Measurements from ENCODE around the gene MUCL3.
A peak's percentile ranks its signal among the peaks of the same experiment; 100 is the strongest.
"Not testable (repeated sequence)": the region's sequence is repeated elsewhere in the genome, so short reads cannot be mapped to it uniquely, and the experiment has no call there.

The MUCL3 gene

GRCh38 chr6:30910473-30910872 lies 30.3 kb upstream of the MUCL3 start:
- H3K79me2 ChIP-seq (ENCODE audit: control insufficient read depth, insufficient read depth, low read length, unreplicated experiment) = peaks cover 13% of the 10 kb centered on the region
- not testable (repeated sequence) for H3K36me3 ChIP-seq (ENCODE audit: insufficient read depth, low read length); H3K27ac ChIP-seq (ENCODE audit: low read depth, low read length); H3K4me3 ChIP-seq (ENCODE audit: low read depth, low read length); H2AFZ ChIP-seq (ENCODE audit: low read length, unreplicated experiment); H3K27me3 ChIP-seq (ENCODE audit: insufficient read depth, low read length)
- peaks cover 26% of the 10 kb centered on the region for H3K4me1 ChIP-seq (ENCODE audit: control insufficient read depth, insufficient read depth, low read length, unreplicated experiment)

GRCh38 chr6:30912746-30913520 lies 27.8 kb upstream of the MUCL3 start:
- Histone ChIP-seq H3K27ac (ENCODE audit: low read depth, low read length) (no peak overlapping the region), H3K36me3 (ENCODE audit: insufficient read depth, low read length) (no peaks in the 10 kb centered on the region; the same call in 1 of the 2 replicates), H3K4me1 (ENCODE audit: control insufficient read depth, insufficient read depth, low read length, unreplicated experiment) (peaks cover 30% of the 10 kb centered on the region), H3K27me3 (ENCODE audit: insufficient read depth, low read length) (no peaks in the 10 kb centered on the region), H2AFZ (ENCODE audit: low read length, unreplicated experiment) (no peak overlapping the region), H3K4me3 (ENCODE audit: low read depth, low read length) (no peak overlapping the region), H3K79me2 (ENCODE audit: control insufficient read depth, insufficient read depth, low read length, unreplicated experiment) (peaks cover 13% of the 10 kb centered on the region)

- Histone ChIP-seq H3K27ac (ENCODE audit: low read depth, low read length) (no peak overlapping the region), H3K27me3 (ENCODE audit: insufficient read depth, low read length) (no peaks in the 10 kb centered on the region), H3K36me3 (ENCODE audit: insufficient read depth, low read length) (no peaks in the 10 kb centered on the region; the same call in 1 of the 2 replicates), H3K79me2 (ENCODE audit: control insufficient read depth, insufficient read depth, low read length, unreplicated experiment) (peaks cover 10% of the 10 kb centered on the region), H2AFZ (ENCODE audit: low read length, unreplicated experiment) (peak overlapping the region; percentile 16), H3K4me1 (ENCODE audit: control insufficient read depth, insufficient read depth, low read length, unreplicated experiment) (peaks cover 29% of the 10 kb centered on the region), H3K4me3 (ENCODE audit: low read depth, low read length) (peak overlapping the region; percentile 71)
Observed at GRCh38 chr6:30913721-30914075, 27.1 kb upstream of the MUCL3 start.

GRCh38 chr6:30914076-30914853 lies 26.5 kb upstream of the MUCL3 start, which contains the start of gene VARS2:
Gene VARS2 (plus strand): TSS chr6:30914238. CDS start chr6:30914837, 599 bp downstream.
- H3K36me3 ChIP-seq (ENCODE audit: insufficient read depth, low read length) = no peaks in the 10 kb centered on the region; the same call in 1 of the 2 replicates
- peak within 1 kb of the TSS; percentile 95 for H2AFZ ChIP-seq (ENCODE audit: low read length, unreplicated experiment)
- peak within 1 kb of the TSS; percentile 71 for H3K4me3 ChIP-seq (ENCODE audit: low read depth, low read length)
- peaks cover 23% of the 10 kb centered on the region for H3K4me1 ChIP-seq (ENCODE audit: control insufficient read depth, insufficient read depth, low read length, unreplicated experiment)
- H3K27me3 ChIP-seq (ENCODE audit: insufficient read depth, low read length) = no peaks in the 10 kb centered on the region
- peak within 1 kb of the TSS; percentile 52 for H3K27ac ChIP-seq (ENCODE audit: low read depth, low read length)
- peaks cover 5% of the 10 kb centered on the region for H3K79me2 ChIP-seq (ENCODE audit: control insufficient read depth, insufficient read depth, low read length, unreplicated experiment)

- Histone ChIP-seq H3K36me3 (ENCODE audit: insufficient read depth, low read length) (no peaks in the 10 kb centered on the region; the same call in 1 of the 2 replicates), H3K4me3 (ENCODE audit: low read depth, low read length) (peak overlapping the region; percentile 71), H3K79me2 (ENCODE audit: control insufficient read depth, insufficient read depth, low read length, unreplicated experiment) (no peaks in the 10 kb centered on the region), H3K27me3 (ENCODE audit: insufficient read depth, low read length) (no peaks in the 10 kb centered on the region), H2AFZ (ENCODE audit: low read length, unreplicated experiment) (peak overlapping the region; percentile 95), H3K27ac (ENCODE audit: low read depth, low read length) (peak overlapping the region; percentile 52), H3K4me1 (ENCODE audit: control insufficient read depth, insufficient read depth, low read length, unreplicated experiment) (peaks cover 20% of the 10 kb centered on the region)
Observed at GRCh38 chr6:30914854-30915590, 25.8 kb upstream of the MUCL3 start.

GRCh38 chr6:30915591-30915946 lies 25.2 kb upstream of the MUCL3 start:
- Histone ChIP-seq H2AFZ (ENCODE audit: low read length, unreplicated experiment) (no peak overlapping the region), H3K4me3 (ENCODE audit: low read depth, low read length) (no peak overlapping the region), H3K27ac (ENCODE audit: low read depth, low read length) (no peak overlapping the region), H3K79me2 (ENCODE audit: control insufficient read depth, insufficient read depth, low read length, unreplicated experiment) (no peaks in the 10 kb centered on the region), H3K4me1 (ENCODE audit: control insufficient read depth, insufficient read depth, low read length, unreplicated experiment) (peaks cover 20% of the 10 kb centered on the region), H3K27me3 (ENCODE audit: insufficient read depth, low read length) (no peaks in the 10 kb centered on the region), H3K36me3 (ENCODE audit: insufficient read depth, low read length) (no peaks in the 10 kb centered on the region; the same call in 1 of the 2 replicates)

- no peaks in the 10 kb centered on the region for H3K27me3 ChIP-seq (ENCODE audit: insufficient read depth, low read length)
- H2AFZ ChIP-seq (ENCODE audit: low read length, unreplicated experiment) = no peak overlapping the region
- H3K4me1 ChIP-seq (ENCODE audit: control insufficient read depth, insufficient read depth, low read length, unreplicated experiment) = peaks cover 20% of the 10 kb centered on the region
- H3K27ac ChIP-seq (ENCODE audit: low read depth, low read length) = no peak overlapping the region
- H3K79me2 ChIP-seq (ENCODE audit: control insufficient read depth, insufficient read depth, low read length, unreplicated experiment) = no peaks in the 10 kb centered on the region
- no peak overlapping the region for H3K4me3 ChIP-seq (ENCODE audit: low read depth, low read length)
- peaks cover 4% of the 10 kb centered on the region; the same call in 1 of the 2 replicates for H3K36me3 ChIP-seq (ENCODE audit: insufficient read depth, low read length)
Observed at GRCh38 chr6:30917041-30917440, 23.7 kb upstream of the MUCL3 start.

- peaks cover 20% of the 10 kb centered on the region for H3K4me1 ChIP-seq (ENCODE audit: control insufficient read depth, insufficient read depth, low read length, unreplicated experiment)
- no peak overlapping the region for H2AFZ ChIP-seq (ENCODE audit: low read length, unreplicated experiment)
- H3K27me3 ChIP-seq (ENCODE audit: insufficient read depth, low read length) = no peaks in the 10 kb centered on the region
- no peak overlapping the region for H3K4me3 ChIP-seq (ENCODE audit: low read depth, low read length)
- H3K36me3 ChIP-seq (ENCODE audit: insufficient read depth, low read length) = peaks cover 4% of the 10 kb centered on the region; the same call in 1 of the 2 replicates
- no peaks in the 10 kb centered on the region for H3K79me2 ChIP-seq (ENCODE audit: control insufficient read depth, insufficient read depth, low read length, unreplicated experiment)
- no peak overlapping the region for H3K27ac ChIP-seq (ENCODE audit: low read depth, low read length)
Observed at GRCh38 chr6:30917487-30917886, 23.3 kb upstream of the MUCL3 start.

GRCh38 chr6:30918670-30919069 lies 22.1 kb upstream of the MUCL3 start:
- Histone ChIP-seq H3K79me2 (ENCODE audit: control insufficient read depth, insufficient read depth, low read length, unreplicated experiment) (no peaks in the 10 kb centered on the region), H3K36me3 (ENCODE audit: insufficient read depth, low read length) (peaks cover 4% of the 10 kb centered on the region; the same call in 1 of the 2 replicates), H3K4me1 (ENCODE audit: control insufficient read depth, insufficient read depth, low read length, unreplicated experiment) (peaks cover 15% of the 10 kb centered on the region), H3K27me3 (ENCODE audit: insufficient read depth, low read length) (no peaks in the 10 kb centered on the region), H2AFZ (ENCODE audit: low read length, unreplicated experiment) (no peak overlapping the region), H3K4me3 (ENCODE audit: low read depth, low read length) (no peak overlapping the region), H3K27ac (ENCODE audit: low read depth, low read length) (no peak overlapping the region)

- Histone ChIP-seq H3K27me3 (ENCODE audit: insufficient read depth, low read length) (no peaks in the 10 kb centered on the region), H3K36me3 (ENCODE audit: insufficient read depth, low read length) (peaks cover 4% of the 10 kb centered on the region; the same call in 1 of the 2 replicates), H2AFZ (ENCODE audit: low read length, unreplicated experiment) (no peak overlapping the region), H3K4me3 (ENCODE audit: low read depth, low read length) (no peak overlapping the region), H3K79me2 (ENCODE audit: control insufficient read depth, insufficient read depth, low read length, unreplicated experiment) (no peaks in the 10 kb centered on the region), H3K4me1 (ENCODE audit: control insufficient read depth, insufficient read depth, low read length, unreplicated experiment) (peaks cover 5% of the 10 kb centered on the region), H3K27ac (ENCODE audit: low read depth, low read length) (no peak overlapping the region)
Observed at GRCh38 chr6:30922447-30922852, 18.3 kb upstream of the MUCL3 start.
